Activated CD8-positive, alpha-beta T cell treated with anti-CD3 and anti-CD28 coated beads for 36 hours (primary cell): ENCODE results near the gene PLCH1. TPM values are rescaled to one million over a fixed set of nuclear protein-coding genes. Genes with fewer than 3 reads are reported as not detected.

Source experiments
- ATAC-seq: fragments of 200-7000 bp; cut with Tn5 transposase; one replicate; pipeline ENCODE4 v1.10.0; 2021; ENCODE audit warnings: mild to moderate bottlenecking, moderate library complexity
- CTCF ChIA-PET: fragments of 350-600 bp; sonication (Branson Sonifier 250); formaldehyde crosslinking; loops from one replicate; lab custom pipeline; 2021; ENCODE audit warnings: antibody characterized with exemption; lab: Charles Lee
- POLR2A ChIA-PET: fragments of 350-600 bp; sonication (Branson Sonifier 250); formaldehyde crosslinking; loops from one replicate; lab custom pipeline; 2021; ENCODE audit warnings: antibody characterized with exemption; lab: Charles Lee
- DNase-seq: peaks from one replicate; pipeline ENCODE4 v3.0.0-alpha.2; 2020
- H3K27ac Mint-ChIP-seq: one replicate; pipeline ENCODE4 v1.8.0; 2021; ENCODE audit warnings: mild to moderate bottlenecking, mixed read lengths
- H3K27me3 Mint-ChIP-seq: one replicate; pipeline ENCODE4 v1.8.0; 2021; ENCODE audit warnings: mixed read lengths
- H3K36me3 Mint-ChIP-seq: one replicate; pipeline ENCODE4 v1.8.0; 2021; ENCODE audit warnings: low read depth, mixed read lengths
- H3K4me1 Mint-ChIP-seq: one replicate; pipeline ENCODE4 v1.8.0; 2021; ENCODE audit warnings: low read depth, mixed read lengths
- H3K4me3 Mint-ChIP-seq: one replicate; pipeline ENCODE4 v1.8.0; 2021; ENCODE audit warnings: mild to moderate bottlenecking, moderate library complexity, mixed read lengths
- H3K9me3 Mint-ChIP-seq: one replicate; pipeline ENCODE4 v1.8.0; 2021; ENCODE audit warnings: mixed read lengths
- CTCF ChIP-seq: fragments of 200-600 bp; IDR thresholded peaks from one replicate; pipeline ENCODE4 v1.8.0; 2022; ENCODE audit warnings: antibody characterized with exemption, mild to moderate bottlenecking
- intact Hi-C: fragments of 100-400 bp; cut with micrococcal nuclease; formaldehyde crosslinking; loops from one replicate; pipeline ENCODE4 v1.10.0; 2022
- total RNA-seq, 2 experiments: library from RNA; stranded (reverse); gene quantifications; one replicate each; pipeline ENCODE4 v1.2.3, GENCODE V29; 2021

Gene PLCH1
- total RNA-seq, 2 experiments from 2014 or later: 0.20 to 0.32 TPM

GRCh38 chr3:155637567-155637966 is 107.3 kb downstream of the PLCH1 start:
- Mint-ChIP-seq H3K9me3 (no peaks in the 10 kb centered on the region), H3K4me3 (no peak overlapping the region), H3K27me3 (no peaks in the 10 kb centered on the region), H3K4me1 (no peaks in the 10 kb centered on the region), H3K36me3 (no peaks in the 10 kb centered on the region), H3K27ac (no peak overlapping the region)
- DNase-seq: no peak
- intact Hi-C loops: no loop called here
- no peak for ATAC-seq
- ChIA-PET POLR2A (no interaction called here), CTCF (no interaction called here)
- TF ChIP-seq CTCF: no peak

- DNase-seq (no peak), ATAC-seq (no peak)
- Mint-ChIP-seq H3K27me3 (peaks cover 2% of the 10 kb centered on the region), H3K4me3 (no peak overlapping the region), H3K27ac (no peak overlapping the region), H3K9me3 (no peaks in the 10 kb centered on the region), H3K36me3 (no peaks in the 10 kb centered on the region), H3K4me1 (no peaks in the 10 kb centered on the region)
- TF ChIP-seq CTCF: no peak
- ChIA-PET CTCF (no interaction called here), POLR2A (no interaction called here)
- intact Hi-C loops: no loop called here
Measured at GRCh38 chr3:155635056-155635455, 109.8 kb downstream of the PLCH1 start.

GRCh38 chr3:155634121-155634719 is 110.7 kb downstream of the PLCH1 start:
- Mint-ChIP-seq H3K4me1 (no peaks in the 10 kb centered on the region), H3K36me3 (no peaks in the 10 kb centered on the region), H3K9me3 (no peaks in the 10 kb centered on the region), H3K27me3 (peaks cover 2% of the 10 kb centered on the region), H3K4me3 (no peak overlapping the region), H3K27ac (no peak overlapping the region)
- no peak for ATAC-seq
- CTCF ChIA-PET: no interaction called here
- no peak for TF ChIP-seq CTCF
- no peak for DNase-seq
- intact Hi-C loops: no loop called here
- POLR2A ChIA-PET: no interaction called here

GRCh38 chr3:155631323-155632019 is 113.4 kb downstream of the PLCH1 start:
- no peaks in the 10 kb centered on the region for H3K9me3 Mint-ChIP-seq
- intact Hi-C loops: no loop called here
- no peaks in the 10 kb centered on the region for H3K36me3 Mint-ChIP-seq
- H3K4me1 Mint-ChIP-seq: no peaks in the 10 kb centered on the region
- no peak for DNase-seq
- no peak overlapping the region for H3K27ac Mint-ChIP-seq
- ATAC-seq: no peak
- no peak for TF ChIP-seq CTCF
- no peak overlapping the region for H3K4me3 Mint-ChIP-seq
- H3K27me3 Mint-ChIP-seq: peaks cover 2% of the 10 kb centered on the region
- POLR2A ChIA-PET: no interaction called here
- CTCF ChIA-PET: no interaction called here

- Mint-ChIP-seq H3K27me3 (peaks cover 2% of the 10 kb centered on the region), H3K4me3 (no peak overlapping the region), H3K27ac (no peak overlapping the region), H3K9me3 (no peaks in the 10 kb centered on the region), H3K4me1 (no peaks in the 10 kb centered on the region), H3K36me3 (no peaks in the 10 kb centered on the region)
- POLR2A ChIA-PET: no interaction called here
- CTCF ChIA-PET: no interaction called here
- ATAC-seq (no peak), DNase-seq (no peak)
- no peak for TF ChIP-seq CTCF
- intact Hi-C loops: no loop called here
Measured at GRCh38 chr3:155629556-155629955, 115.3 kb downstream of the PLCH1 start.
